Midbrain (tissue), 1 donor: Measurements from ENCODE around the gene PFN2.

Source experiments
- DNase-seq: peaks from one replicate; lab custom pipeline; 2025; lab: John Stamatoyannopoulos, UW

PFN2 gene

GRCh38 chr3:149917124-149917667 lies 53.5 kb downstream of the PFN2 start:
- DNase-seq, result no peak
